Transverse colon (tissue), 4 donors: Measurements from ENCODE around the gene PRR9.

Experiments
- CTCF ChIP-seq, 5 experiments: fragments of 200-600 bp in 3 of 5; fragments of 450-650 bp in 2 of 5; sonication (generic) in 3 of 5; IDR thresholded peaks; 1 replicate in 2 of 5; 2 replicates in 3 of 5; pipeline ENCODE4 v1.5.1; 2016 to 2017; ENCODE audit warnings: antibody characterized with exemption in 5 of 5, inconsistent platforms in 3 of 5, mild to moderate bottlenecking in 2 of 5, moderate library complexity in 1 of 5
- POLR2AphosphoS5 ChIP-seq, 3 donors: sonication (generic); formaldehyde crosslinking; IDR thresholded peaks; one replicate each; pipeline ENCODE4 v1.6.1; 2016; ENCODE audit warnings: antibody characterized with exemption in 3 of 3

DNA sequence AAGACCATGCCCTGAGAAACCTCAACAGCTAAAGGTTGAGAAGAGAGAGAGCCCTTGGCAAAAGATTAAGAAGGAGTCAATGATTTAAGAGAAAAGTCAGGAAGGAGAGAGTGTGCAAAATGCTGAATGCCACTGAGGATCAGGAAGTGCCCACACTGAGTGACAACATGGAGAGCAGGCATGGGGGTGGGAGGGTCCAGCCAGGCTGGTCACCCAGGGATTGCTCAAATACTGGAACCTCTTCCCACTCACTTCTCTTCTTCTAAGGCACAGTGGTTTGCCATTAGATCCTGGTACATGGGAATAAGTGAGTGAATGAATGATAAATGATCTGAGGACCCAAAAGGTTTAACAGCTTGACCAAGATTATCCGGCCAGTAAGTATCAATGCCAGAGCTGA, 11.1 kb downstream of the PRR9 start:
- TF ChIP-seq POLR2AphosphoS5 (IDR thresholded peaks at IDR 0.05): no peak
- no peak for TF ChIP-seq CTCF (IDR thresholded peaks at IDR 0.05)
